Upper lobe of left lung (tissue), 6 donors: ENCODE results near the gene CMSS1. TPM values are rescaled to one million over a fixed set of nuclear protein-coding genes. Genes with fewer than 3 reads are reported as not detected.

ENCODE experiments used
- ATAC-seq, 2 donors: fragments of 200-7000 bp; cut with Tn5 transposase; one replicate each; pipeline ENCODE4 v1.9.1; 2022; ENCODE audit warnings: mild to moderate bottlenecking in 2 of 2, moderate library complexity in 2 of 2; ENCODE audit not compliant: low FRiP score in 2 of 2
- DNase-seq, 2 donors: peaks; one replicate each; pipeline ENCODE4 v3.0.0-alpha.2; 2019 to 2020
- H3K27ac ChIP-seq, 4 donors: fragments of 200-600 bp; sonication (generic); one replicate each; pipeline ENCODE4 v1.5.1; 2016 to 2019
- H3K27me3 ChIP-seq, 4 donors: fragments of 200-600 bp; sonication (generic); one replicate each; pipeline ENCODE4 v1.5.1; 2017 to 2019
- H3K36me3 ChIP-seq, 4 donors: fragments of 200-600 bp; sonication (generic); one replicate each; pipeline ENCODE4 v1.5.1; 2016 to 2019
- H3K4me1 ChIP-seq, 4 donors: fragments of 200-600 bp; sonication (generic); one replicate each; pipeline ENCODE4 v1.5.1; 2018 to 2019
- H3K4me3 ChIP-seq, 4 donors: fragments of 200-600 bp; sonication (generic); one replicate each; pipeline ENCODE4 v1.5.1; 2017 to 2019; ENCODE audit warnings: mild to moderate bottlenecking in 2 of 4, moderate library complexity in 1 of 4
- H3K9me3 ChIP-seq, 4 donors: fragments of 200-600 bp; sonication (generic); one replicate each; pipeline ENCODE4 v1.5.1; 2018 to 2019
- CTCF ChIP-seq, 6 experiments: fragments of 450-650 bp in 4 of 6; fragments of 200-600 bp in 2 of 6; sonication (generic) in 2 of 6; IDR thresholded peaks; one replicate each; pipeline ENCODE4 v1.5.1; 2016 to 2019; ENCODE audit warnings: antibody characterized with exemption in 6 of 6
- EP300 ChIP-seq, 4 donors: sonication (generic); formaldehyde crosslinking; IDR thresholded peaks; one replicate each; pipeline ENCODE4 v1.5.1; 2017; ENCODE audit warnings: antibody characterized with exemption in 4 of 4, control low read depth in 2 of 4
- POLR2A ChIP-seq, 4 donors: fragments of 450-650 bp; IDR thresholded peaks; one replicate each; pipeline ENCODE4 v1.5.1; 2016 to 2017; ENCODE audit warnings: antibody characterized with exemption in 4 of 4, mild to moderate bottlenecking in 2 of 4
- POLR2AphosphoS5 ChIP-seq, 2 donors: sonication (generic); formaldehyde crosslinking; IDR thresholded peaks; one replicate each; pipeline ENCODE4 v1.5.1; 2017; ENCODE audit warnings: antibody characterized with exemption in 2 of 2
- WGBS, 2 donors: methylation state at CpG; one replicate each; pipeline ENCODE4 v1.1.5; 2017 to 2018; 5-methylcytosine and 5-hydroxymethylcytosine counted together
- total RNA-seq, 6 donors: library from RNA; depleted of rRNA in 4 of 6; stranded (reverse); fragments of >200 nt in 4 of 6; gene quantifications; one replicate each; pipeline versions ENCODE4 v1.1.0 to v1.2.1, GENCODE V29; 2016 to 2021
- donor health status: DM: no; HTN: no; CAD: no; lungs with moderate emphysema.
- donor health status: DM: no; HTN: yes; CAD: no; lungs with severe emphysema.

CMSS1 gene
- total RNA-seq, 6 donors from 2014 or later = 4.0 to 21.1 (median 12.0) TPM

GRCh38 chr3:99846477-99847160, 29.0 kb downstream of the CMSS1 start:
- ATAC-seq (peak in 1 of 2 donors; percentile 87), DNase-seq (no peak)
- TF ChIP-seq EP300 (IDR thresholded peaks at IDR 0.05) (no peak), POLR2AphosphoS5 (IDR thresholded peaks at IDR 0.05) (peak in 1 of 2 donors; percentile 10), CTCF (IDR thresholded peaks at IDR 0.05) (no peak)
- H3K4me1 ChIP-seq = peaks cover 14 to 31% (median 14%) of the 10 kb centered on the region in 4 donors
- no peaks in the 10 kb centered on the region for H3K27me3 ChIP-seq
- H3K9me3 ChIP-seq = no peaks in the 10 kb centered on the region
- H3K36me3 ChIP-seq = peaks cover 0 to 11% (median 6%) of the 10 kb centered on the region in 4 donors
- H3K4me3 ChIP-seq = no peak overlapping the region
- WGBS, 2 donors = 38 to 43% methylated on average over 6 of the region's 6 CpGs
- H3K27ac ChIP-seq = peak overlapping the region in 3 of 4 donors; percentile 46 to 51 (median 50)

DNA sequence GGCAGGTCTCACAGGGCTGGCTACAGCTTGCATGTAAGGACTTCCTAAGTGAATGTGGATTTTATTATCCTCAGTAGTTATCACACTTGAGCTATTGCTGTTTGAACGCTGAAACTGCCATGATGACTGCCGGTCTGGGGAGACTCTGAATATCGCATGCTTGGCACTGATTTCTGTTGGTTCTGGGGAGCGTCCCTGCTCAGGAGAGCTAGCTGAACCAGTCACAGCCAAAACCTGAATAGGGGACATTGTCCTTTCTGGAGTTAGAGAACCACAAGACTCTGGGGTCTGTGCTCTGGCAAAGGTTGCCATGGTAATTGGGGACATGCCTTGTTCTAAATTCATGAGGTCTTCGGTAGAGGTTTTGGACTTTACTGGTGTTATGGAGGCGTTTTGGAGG, 30.8 kb downstream of the CMSS1 start:
- Histone ChIP-seq H3K27ac (no peak overlapping the region), H3K9me3 (no peaks in the 10 kb centered on the region), H3K27me3 (no peaks in the 10 kb centered on the region), H3K36me3 (peaks cover 0 to 11% (median 6%) of the 10 kb centered on the region in 4 donors), H3K4me3 (no peak overlapping the region), H3K4me1 (peaks cover 13 to 26% (median 14%) of the 10 kb centered on the region in 4 donors)
- 97 to 98% methylated on average over 6 of the region's 6 CpGs for WGBS, 2 donors
- DNase-seq = no peak
- no peak for ATAC-seq
- TF ChIP-seq EP300 (IDR thresholded peaks at IDR 0.05) = no peak
- TF ChIP-seq POLR2AphosphoS5 (IDR thresholded peaks at IDR 0.05) = no peak
- TF ChIP-seq CTCF (IDR thresholded peaks at IDR 0.05) = no peak
- no peak for TF ChIP-seq POLR2A (IDR thresholded peaks at IDR 0.05)

DNA sequence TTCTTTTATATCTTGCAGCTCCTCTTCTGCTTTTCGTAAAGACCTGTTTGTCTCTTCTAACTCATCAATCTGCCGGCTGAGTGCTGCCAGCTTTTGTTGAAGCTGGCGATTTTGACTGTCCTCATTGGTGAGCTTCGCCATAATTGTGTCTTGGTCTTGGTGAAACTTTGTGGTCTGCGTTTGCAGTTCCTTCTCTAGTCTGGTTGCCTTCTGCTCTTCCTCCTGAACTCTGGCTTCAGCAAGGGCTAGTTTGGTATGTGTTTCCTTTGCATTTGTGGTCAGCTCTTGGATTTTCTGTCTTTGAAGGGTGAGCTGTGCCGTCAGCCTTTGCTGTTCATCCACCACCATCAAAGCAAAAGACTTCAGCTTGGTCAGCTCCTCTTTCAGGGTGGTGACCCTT, 32.9 kb downstream of the CMSS1 start:
- 82 to 83% methylated on average over 6 of the region's 6 CpGs for WGBS, 2 donors
- TF ChIP-seq POLR2AphosphoS5 (IDR thresholded peaks at IDR 0.05) (no peak), CTCF (IDR thresholded peaks at IDR 0.05) (no peak)
- no peak for ATAC-seq

DNA sequence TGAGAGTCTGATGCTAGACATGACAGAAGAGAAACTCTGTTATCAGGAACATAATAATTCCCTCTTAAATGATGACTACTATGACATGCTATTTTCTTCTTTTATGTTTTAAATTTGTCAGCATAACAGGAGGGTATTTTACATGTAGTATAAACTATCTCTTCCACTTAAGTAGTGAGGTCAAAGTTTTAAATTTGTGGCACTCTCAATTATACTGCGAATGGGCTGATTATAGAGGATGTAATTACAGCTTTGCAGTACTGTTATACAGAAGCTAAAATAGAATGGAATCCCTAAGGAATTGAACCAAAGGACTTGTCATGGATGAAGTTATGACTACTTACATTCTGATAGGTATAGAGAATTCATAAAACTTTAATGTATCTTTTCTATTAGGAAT, 34.3 kb downstream of the CMSS1 start:
- Histone ChIP-seq H3K27me3 (no peaks in the 10 kb centered on the region), H3K4me3 (no peak overlapping the region), H3K27ac (no peak overlapping the region), H3K9me3 (no peaks in the 10 kb centered on the region), H3K36me3 (peaks cover 0 to 11% (median 6%) of the 10 kb centered on the region in 4 donors), H3K4me1 (peaks cover 0 to under 1% (median under 1%) of the 10 kb centered on the region in 4 donors)
- DNase-seq (no peak), ATAC-seq (no peak)
- no peak for TF ChIP-seq CTCF (IDR thresholded peaks at IDR 0.05)
- no peak for TF ChIP-seq POLR2A (IDR thresholded peaks at IDR 0.05)
- no peak for TF ChIP-seq EP300 (IDR thresholded peaks at IDR 0.05)
- TF ChIP-seq POLR2AphosphoS5 (IDR thresholded peaks at IDR 0.05) = no peak
- 89 to 97% methylated on average over 1 of the region's 1 CpG for WGBS, 2 donors

More for the DNA sequence above, 32.9 kb downstream of the CMSS1 start:
- Histone ChIP-seq H3K27me3 (no peaks in the 10 kb centered on the region), H3K4me3 (no peak overlapping the region), H3K4me1 (peaks cover 6 to 14% (median 12%) of the 10 kb centered on the region in 4 donors), H3K36me3 (peaks cover 0 to 11% (median 6%) of the 10 kb centered on the region in 4 donors), H3K9me3 (no peaks in the 10 kb centered on the region), H3K27ac (no peak overlapping the region)
- no peak for DNase-seq

- TF ChIP-seq EP300 (IDR thresholded peaks at IDR 0.05) (no peak), POLR2A (IDR thresholded peaks at IDR 0.05) (no peak), CTCF (IDR thresholded peaks at IDR 0.05) (no peak), POLR2AphosphoS5 (IDR thresholded peaks at IDR 0.05) (no peak)
- Histone ChIP-seq H3K9me3 (no peaks in the 10 kb centered on the region), H3K27ac (no peak overlapping the region), H3K4me3 (no peak overlapping the region), H3K36me3 (peaks cover 0 to 12% (median 6%) of the 10 kb centered on the region in 4 donors), H3K4me1 (no peaks in the 10 kb centered on the region), H3K27me3 (no peaks in the 10 kb centered on the region)
- DNase-seq (no peak), ATAC-seq (peak in 1 of 2 donors; percentile 15)
- WGBS, 2 donors = 79 to 89% methylated on average over 1 of the region's 1 CpG
These were observed 35.2 kb downstream of the CMSS1 start for GRCh38 chr3:99852851-99853250.
